ENCODE measurements around the gene ZNF791.
"Not testable (repeated sequence)": the region's sequence is repeated elsewhere in the genome, so short reads cannot be mapped to it uniquely, and the experiment has no call there.

Gene ZNF791

GRCh38 chr19:12667731-12668302 is 57.1 kb downstream of the ZNF791 start:
- DNase-seq (ENCODE audit: low spot score) = no peak

GRCh38 chr19:12668346-12668745 is 57.6 kb downstream of the ZNF791 start:
- no peak for DNase-seq (ENCODE audit: low spot score)

GRCh38 chr19:12668932-12669269 is 58.2 kb downstream of the ZNF791 start:
- peak; percentile 34 for DNase-seq (ENCODE audit: low spot score)

- DNase-seq (ENCODE audit: low spot score) = peak; percentile 88
These were observed 58.8 kb downstream of the ZNF791 start for GRCh38 chr19:12669270-12670158.

- DNase-seq (ENCODE audit: low spot score) = no peak
These were observed 59.6 kb downstream of the ZNF791 start for GRCh38 chr19:12670159-12670928.

- DNase-seq (ENCODE audit: low spot score) = no peak
These were observed 62.0 kb downstream of the ZNF791 start for GRCh38 chr19:12672744-12673143.

- DNase-seq (ENCODE audit: low spot score) = no peak
These were observed 64.7 kb downstream of the ZNF791 start for GRCh38 chr19:12675399-12675798.

- no peak for DNase-seq (ENCODE audit: low spot score)
These were observed 65.2 kb downstream of the ZNF791 start for GRCh38 chr19:12675940-12676339.

- DNase-seq (ENCODE audit: low spot score) = peak; percentile 35
These were observed 65.7 kb downstream of the ZNF791 start for GRCh38 chr19:12676384-12676792.

- DNase-seq (ENCODE audit: low spot score) = no peak
These were observed 66.2 kb downstream of the ZNF791 start for GRCh38 chr19:12676928-12677327.

- not testable (repeated sequence) for DNase-seq (ENCODE audit: low spot score)
These were observed 67.3 kb downstream of the ZNF791 start for GRCh38 chr19:12678039-12678438.

- no peak for DNase-seq (ENCODE audit: low spot score)
These were observed 69.3 kb downstream of the ZNF791 start for GRCh38 chr19:12680034-12680433.

- peak; percentile 95 for DNase-seq (ENCODE audit: low spot score)
These were observed 70.6 kb downstream of the ZNF791 start, which contains the start of gene DHPS for GRCh38 chr19:12681074-12681987. Gene DHPS (minus strand): TSS chr19:12681880. CDS start chr19:12681766, 114 bp downstream.
